ENCODE results near the gene CDNF.
A peak's percentile ranks its signal among the peaks of the same experiment; 100 is the strongest.
"Not testable (repeated sequence)": the region's sequence is repeated elsewhere in the genome, so short reads cannot be mapped to it uniquely, and the experiment has no call there.

CDNF gene

DNA sequence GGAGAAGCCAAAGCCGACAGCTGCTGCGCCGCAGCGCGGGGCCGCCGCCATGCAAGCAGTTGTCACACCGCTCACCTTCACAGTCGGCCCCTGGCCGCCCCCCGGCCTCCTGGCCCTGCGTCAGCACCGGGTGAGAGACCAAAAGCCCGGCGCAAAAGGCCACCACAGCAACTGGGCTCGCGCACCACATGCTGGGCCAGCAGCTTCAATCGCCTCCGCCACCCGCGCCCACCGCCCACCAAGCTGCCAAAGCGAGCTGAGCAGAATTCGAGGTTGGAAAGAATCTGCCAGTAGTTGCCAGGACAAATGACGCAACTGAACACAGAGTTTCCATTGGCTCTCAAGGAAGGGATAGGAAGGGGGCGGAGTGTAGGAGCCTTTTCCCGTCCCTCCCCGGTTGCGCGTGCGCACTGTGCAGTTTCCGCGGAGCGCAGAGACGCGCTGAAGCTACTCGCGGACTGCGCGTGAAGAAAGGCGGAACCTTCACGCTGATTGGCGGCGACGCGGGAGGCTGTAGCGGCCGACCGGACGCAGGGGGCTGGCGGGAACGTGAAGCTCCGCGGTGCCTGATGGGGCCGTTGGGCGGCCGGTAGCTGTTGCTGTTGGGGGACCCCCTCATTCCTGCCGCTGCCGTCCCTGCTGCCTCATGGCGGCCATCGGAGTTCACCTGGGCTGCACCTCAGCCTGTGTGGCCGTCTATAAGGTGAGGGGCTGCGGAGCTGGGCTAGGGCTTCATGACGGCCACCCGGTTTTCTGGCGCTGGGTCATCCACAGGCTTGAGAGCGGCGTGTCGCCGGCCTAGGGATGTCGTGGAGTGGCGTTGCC is at the start of gene CDNF, which contains the start of the genes HSPA14 and MSANTD7:
Gene CDNF, minus strand, starts transcription at position 281 of the 825 bp plus-strand sequence. Its CDS starts 91 bp downstream, at position 190.
Gene HSPA14, plus strand, starts transcription at position 550 of the 825 bp plus-strand sequence. Its CDS starts 97 bp downstream, at position 647.
Gene MSANTD7, plus strand, starts transcription at position 550 of the 825 bp plus-strand sequence. CDS start 3,979 bp downstream, outside the sequence.
- Mint-ChIP-seq H3K9me3 (no peaks in the 10 kb centered on the region), H3K36me3 (ENCODE audit: low read depth) (peaks cover 50% of the 10 kb centered on the region), H3K4me1 (ENCODE audit: low read depth) (peaks cover 30% of the 10 kb centered on the region), H3K4me3 (peak within 1 kb of the TSS; percentile 95), H3K27ac (peak within 1 kb of the TSS; percentile 98), H3K27me3 (no peaks in the 10 kb centered on the region)
- peak; percentile 98 for DNase-seq

DNA sequence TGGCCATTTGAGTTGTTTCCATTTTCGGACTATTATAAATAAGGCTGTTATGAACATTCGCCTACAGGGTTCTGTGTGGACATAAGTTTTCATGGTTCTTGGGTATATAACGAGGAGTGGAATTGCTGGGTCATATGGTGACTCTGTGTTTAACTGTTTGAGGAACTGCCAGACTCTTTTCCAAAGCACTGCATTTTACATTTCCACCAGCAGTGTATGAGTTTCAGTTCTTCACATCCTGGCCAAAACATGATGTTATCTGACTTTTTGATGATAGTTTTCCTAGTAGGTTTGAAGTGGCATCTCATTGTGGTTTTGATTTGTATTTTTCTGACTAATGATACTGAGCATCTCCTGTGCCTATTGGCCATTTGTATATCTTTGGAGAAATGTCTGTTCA is 46.2 kb upstream of the CDNF start:
- H3K4me1 Mint-ChIP-seq (ENCODE audit: low read depth): peaks cover 29% of the 10 kb centered on the region
- peaks cover 38% of the 10 kb centered on the region for H3K36me3 Mint-ChIP-seq (ENCODE audit: low read depth)
- H3K27ac Mint-ChIP-seq: no peak overlapping the region
- no peaks in the 10 kb centered on the region for H3K9me3 Mint-ChIP-seq
- no peak for DNase-seq
- H3K27me3 Mint-ChIP-seq: no peaks in the 10 kb centered on the region
- H3K4me3 Mint-ChIP-seq: no peak overlapping the region

DNA sequence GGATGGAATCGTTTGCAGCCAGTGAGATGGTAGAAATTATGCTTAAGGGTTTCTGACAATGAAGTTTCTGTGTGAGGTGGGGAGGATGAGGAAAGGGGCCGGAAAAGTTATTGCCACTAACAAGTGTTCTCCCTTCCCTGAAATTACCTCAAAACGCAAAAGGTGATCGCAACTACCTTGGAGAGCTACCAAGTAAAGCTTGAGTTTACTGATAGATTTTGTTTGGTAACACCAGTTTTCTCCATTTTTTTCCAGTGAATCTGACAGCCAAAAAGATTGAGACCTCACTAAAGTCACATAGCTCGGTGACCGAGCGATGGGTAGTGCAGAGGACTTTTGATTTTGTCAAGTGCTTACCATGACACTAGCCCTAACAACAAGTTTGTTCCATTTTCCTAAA is 42.4 kb upstream of the CDNF start:
- Mint-ChIP-seq H3K27ac (peak overlapping the region; percentile 92), H3K36me3 (ENCODE audit: low read depth) (peaks cover 53% of the 10 kb centered on the region), H3K9me3 (no peaks in the 10 kb centered on the region), H3K27me3 (no peaks in the 10 kb centered on the region), H3K4me1 (ENCODE audit: low read depth) (peaks cover 45% of the 10 kb centered on the region), H3K4me3 (peak overlapping the region; percentile 93)
- no peak for DNase-seq

DNA sequence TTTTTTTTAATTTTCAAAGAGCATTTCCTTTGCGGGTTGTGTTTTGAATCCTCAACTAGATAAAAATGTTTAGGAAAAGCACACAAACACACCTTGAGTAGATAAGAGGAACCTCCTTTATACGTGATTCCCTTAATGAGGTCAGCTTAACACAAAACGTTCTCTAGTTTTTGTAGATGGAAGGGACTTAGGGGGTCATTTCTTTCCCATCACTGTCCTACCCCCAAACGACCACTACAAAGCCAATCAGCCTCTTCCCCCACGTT is 42.0 kb upstream of the CDNF start:
- Mint-ChIP-seq H3K4me3 (peak overlapping the region; percentile 93), H3K4me1 (ENCODE audit: low read depth) (peaks cover 45% of the 10 kb centered on the region), H3K36me3 (ENCODE audit: low read depth) (peaks cover 55% of the 10 kb centered on the region), H3K27me3 (no peaks in the 10 kb centered on the region), H3K27ac (peak overlapping the region; percentile 92), H3K9me3 (no peaks in the 10 kb centered on the region)
- no peak for DNase-seq

DNA sequence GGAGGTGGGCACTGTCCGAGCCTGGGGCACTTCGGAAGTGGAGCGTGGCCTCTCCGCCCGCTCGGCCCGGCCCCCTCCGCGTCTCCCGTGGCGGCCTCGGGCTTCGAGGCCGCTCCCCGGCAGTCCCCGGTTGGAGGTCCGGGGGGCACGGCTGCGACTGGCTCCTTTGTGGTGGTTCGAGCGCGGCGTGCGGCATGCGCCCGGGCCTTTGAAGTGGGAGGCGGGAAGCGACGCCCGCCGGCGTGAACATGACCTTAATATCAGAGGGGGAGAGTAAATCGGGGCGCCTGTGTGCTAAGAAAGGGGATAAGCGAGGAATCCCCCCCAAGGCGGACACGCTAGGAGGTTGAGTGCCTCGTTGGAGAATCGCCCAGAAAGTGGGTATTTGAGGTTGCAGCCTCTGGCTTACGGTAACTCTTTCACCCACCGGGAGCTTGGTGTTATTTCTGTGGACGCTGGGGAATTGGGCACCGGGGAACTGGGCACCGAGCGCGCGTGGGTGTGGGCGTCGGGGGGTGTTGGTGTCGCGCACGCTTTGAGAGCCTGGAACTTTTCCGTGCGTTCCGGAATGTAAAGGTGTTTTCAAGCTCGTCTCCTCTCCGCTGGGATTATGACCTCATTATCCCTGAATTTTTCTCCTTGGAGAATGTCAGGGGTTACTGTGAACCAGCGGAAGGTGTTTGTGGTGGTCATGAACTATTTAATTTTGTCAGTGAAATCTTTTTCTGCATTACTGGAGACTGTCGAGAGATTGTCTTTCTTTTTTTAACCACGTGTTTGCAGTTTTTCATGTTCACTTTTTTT is 41.5 kb upstream of the CDNF start:
- H3K36me3 Mint-ChIP-seq (ENCODE audit: low read depth): peaks cover 55% of the 10 kb centered on the region
- H3K4me1 Mint-ChIP-seq (ENCODE audit: low read depth): peaks cover 45% of the 10 kb centered on the region
- no peaks in the 10 kb centered on the region for H3K27me3 Mint-ChIP-seq
- H3K27ac Mint-ChIP-seq: peak overlapping the region; percentile 92
- no peaks in the 10 kb centered on the region for H3K9me3 Mint-ChIP-seq
- peak; percentile 69 for DNase-seq
- H3K4me3 Mint-ChIP-seq: peak overlapping the region; percentile 93

DNA sequence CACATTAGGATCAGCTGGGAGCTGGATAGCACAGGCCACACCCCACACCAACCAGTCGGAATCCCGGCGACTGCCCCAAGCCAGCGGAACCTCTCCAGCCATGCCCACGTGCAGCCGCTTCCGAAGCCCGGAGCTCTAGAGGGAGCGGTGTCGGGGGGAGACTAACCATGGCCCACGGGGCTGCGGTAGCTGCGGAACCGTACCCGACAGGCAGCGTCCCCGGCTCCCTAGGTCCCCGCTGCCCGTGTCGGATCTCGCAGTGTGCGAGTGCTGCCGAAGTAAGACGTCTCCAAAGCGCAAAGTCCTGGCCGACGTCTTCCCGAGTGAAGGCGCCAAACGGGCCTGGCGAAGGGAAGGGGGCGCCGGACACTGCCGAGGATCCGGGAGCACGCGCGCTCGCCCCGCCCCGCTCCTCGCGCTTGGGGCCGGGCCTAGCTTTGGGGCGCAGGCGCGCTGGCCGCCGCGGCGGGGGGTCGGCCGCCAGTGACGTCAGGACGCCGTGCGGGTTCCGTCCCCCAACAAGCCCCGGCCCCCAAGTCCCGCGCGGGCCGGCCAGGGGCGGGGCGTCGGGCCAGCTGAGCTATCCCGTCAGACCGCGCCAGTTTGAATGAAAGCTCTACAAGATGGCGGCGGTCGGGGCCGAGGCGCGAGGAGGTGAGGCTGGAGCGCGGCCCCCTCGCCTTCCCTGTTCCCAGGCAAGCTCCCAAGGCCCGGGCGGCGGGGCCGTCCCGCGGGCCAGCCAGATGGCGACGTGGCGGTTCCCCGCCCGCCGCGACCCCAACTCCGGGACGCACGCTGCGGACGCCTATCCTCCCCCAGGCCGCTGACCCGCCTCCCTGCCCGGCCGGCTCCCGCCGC is 40.7 kb upstream of the CDNF start, which contains the start of gene SUV39H2:
Gene SUV39H2, plus strand, starts transcription at position 601 of the 858 bp plus-strand sequence. Its CDS starts 23 bp downstream, at position 624.
- DNase-seq: peak; percentile 96
- Mint-ChIP-seq H3K9me3 (no peaks in the 10 kb centered on the region), H3K36me3 (ENCODE audit: low read depth) (peaks cover 58% of the 10 kb centered on the region), H3K4me3 (peak within 1 kb of the TSS; percentile 96), H3K4me1 (ENCODE audit: low read depth) (peaks cover 48% of the 10 kb centered on the region), H3K27ac (peak within 1 kb of the TSS; percentile 94), H3K27me3 (no peaks in the 10 kb centered on the region)

DNA sequence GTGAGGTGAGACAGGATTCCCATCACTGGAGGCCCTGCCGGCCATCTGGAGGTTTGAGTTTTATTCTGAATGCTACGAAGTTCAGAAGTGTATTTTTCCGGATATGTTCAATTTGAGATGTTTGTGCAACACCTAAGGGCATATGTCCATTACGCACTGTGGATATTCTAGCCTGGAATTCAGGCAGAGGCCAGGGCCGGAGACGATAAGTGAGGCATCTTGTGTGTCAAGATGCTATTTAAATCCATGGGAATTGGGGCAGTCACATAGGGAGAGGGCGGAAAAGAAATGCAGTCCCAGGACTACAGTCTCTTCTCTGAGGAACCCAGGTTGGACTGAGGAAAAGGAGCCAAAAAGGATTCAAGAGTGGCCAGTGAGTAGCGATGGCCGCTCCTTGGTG is 38.9 kb upstream of the CDNF start:
- Mint-ChIP-seq H3K4me3 (peak overlapping the region; percentile 96), H3K4me1 (ENCODE audit: low read depth) (peaks cover 43% of the 10 kb centered on the region), H3K9me3 (no peaks in the 10 kb centered on the region), H3K27ac (no peak overlapping the region), H3K27me3 (no peaks in the 10 kb centered on the region), H3K36me3 (ENCODE audit: low read depth) (peaks cover 60% of the 10 kb centered on the region)
- DNase-seq: no peak

DNA sequence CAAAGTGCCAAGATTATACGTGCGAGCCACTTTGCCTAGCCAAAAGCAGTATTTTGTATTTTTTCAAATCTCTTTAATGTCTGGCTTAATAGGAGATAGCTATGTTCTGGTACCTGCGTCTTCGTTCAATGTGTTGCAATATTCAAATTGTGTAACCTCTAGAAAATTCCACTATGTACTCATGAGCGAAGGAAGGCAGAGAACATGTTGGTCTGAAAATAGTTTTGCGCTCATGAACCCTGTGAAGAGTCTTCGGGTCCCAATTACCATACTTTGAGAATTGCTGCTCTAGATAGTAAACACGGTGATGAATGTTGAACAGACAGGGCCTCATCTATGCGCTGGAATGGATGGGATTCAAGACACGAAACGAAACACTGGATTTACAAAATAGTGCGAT is 38.1 kb upstream of the CDNF start:
- H3K4me3 Mint-ChIP-seq: no peak overlapping the region
- DNase-seq: no peak
- H3K4me1 Mint-ChIP-seq (ENCODE audit: low read depth): peaks cover 36% of the 10 kb centered on the region
- H3K9me3 Mint-ChIP-seq: no peaks in the 10 kb centered on the region
- H3K27me3 Mint-ChIP-seq: no peaks in the 10 kb centered on the region
- H3K27ac Mint-ChIP-seq: no peak overlapping the region
- H3K36me3 Mint-ChIP-seq (ENCODE audit: low read depth): peaks cover 61% of the 10 kb centered on the region

DNA sequence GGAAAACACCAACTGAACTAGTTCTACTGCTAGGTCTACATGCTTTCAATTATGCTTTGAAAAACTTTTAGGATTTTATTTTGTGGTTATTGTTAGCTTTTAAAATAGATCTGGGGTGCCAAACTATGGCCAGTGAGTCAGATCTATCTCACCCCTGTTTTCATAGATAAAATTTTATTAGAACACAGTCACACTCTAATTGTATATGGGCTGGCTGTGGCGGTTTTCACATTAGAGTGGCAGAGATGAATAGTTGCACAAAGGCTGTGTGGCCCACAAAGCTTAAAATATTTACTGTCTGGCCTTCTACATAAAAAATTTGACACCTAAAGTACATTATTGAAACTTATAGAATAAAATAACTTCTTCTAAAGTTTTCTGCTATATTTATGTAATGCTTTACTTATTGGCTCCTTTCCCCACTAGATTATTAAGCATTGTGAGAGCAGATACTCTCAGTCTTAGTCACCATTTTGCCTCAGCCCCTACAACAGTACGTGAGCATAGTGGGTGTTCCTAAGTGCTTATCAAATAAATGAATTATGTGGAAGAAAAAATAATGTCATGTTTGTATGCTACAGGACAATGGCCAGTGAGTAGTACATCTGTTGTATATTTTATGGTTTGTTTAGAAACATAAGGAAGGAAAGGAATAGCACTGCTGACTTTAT is 35.4 kb upstream of the CDNF start:
- Mint-ChIP-seq H3K4me3 (no peak overlapping the region), H3K27me3 (no peaks in the 10 kb centered on the region), H3K36me3 (ENCODE audit: low read depth) (peaks cover 69% of the 10 kb centered on the region), H3K9me3 (no peaks in the 10 kb centered on the region), H3K4me1 (ENCODE audit: low read depth) (peaks cover 24% of the 10 kb centered on the region), H3K27ac (no peak overlapping the region)
- DNase-seq: no peak

DNA sequence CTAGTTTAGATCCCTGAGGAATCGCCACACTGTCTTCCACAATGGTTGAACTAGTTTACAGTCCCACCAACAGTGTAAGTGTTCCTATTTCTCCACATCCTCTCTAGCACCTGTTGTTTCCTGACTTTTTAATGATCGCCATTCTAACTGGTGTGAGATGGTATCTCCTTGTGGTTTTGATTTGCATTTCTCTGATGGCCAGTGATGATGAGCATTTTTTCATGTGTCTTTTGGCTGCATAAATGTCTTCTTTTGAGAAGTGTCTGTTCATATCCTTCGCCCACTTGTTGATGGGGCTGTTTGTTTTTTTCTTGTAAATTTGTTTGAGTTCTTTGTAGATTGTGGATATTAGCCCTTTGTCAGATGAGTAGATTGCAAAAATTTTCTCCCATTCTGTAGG is 27.0 kb upstream of the CDNF start:
- not testable (repeated sequence) for H3K4me1 Mint-ChIP-seq (ENCODE audit: low read depth); H3K27me3 Mint-ChIP-seq; H3K4me3 Mint-ChIP-seq; H3K9me3 Mint-ChIP-seq; H3K27ac Mint-ChIP-seq; DNase-seq
- H3K36me3 Mint-ChIP-seq (ENCODE audit: low read depth): peaks cover 81% of the 10 kb centered on the region

DNA sequence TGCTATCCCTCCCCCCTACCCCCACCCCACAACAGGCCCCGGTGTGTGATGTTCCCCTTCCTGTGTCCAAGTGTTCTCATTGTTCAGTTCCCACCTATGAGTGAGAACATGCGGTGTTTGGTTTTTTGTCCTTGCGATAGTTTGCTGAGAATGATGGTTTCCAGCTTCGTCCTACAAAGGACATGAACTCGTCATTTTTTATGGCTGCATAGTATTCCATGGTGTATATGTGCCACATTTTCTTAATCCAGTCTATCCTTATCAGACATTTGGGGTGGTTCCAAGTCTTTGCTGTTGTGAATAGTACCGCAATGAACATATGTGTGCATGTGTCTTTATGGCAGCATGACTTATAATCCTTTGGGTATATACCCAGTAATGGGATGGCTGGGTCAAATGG is 26.6 kb upstream of the CDNF start:
- not testable (repeated sequence) for H3K27me3 Mint-ChIP-seq; DNase-seq; H3K4me3 Mint-ChIP-seq; H3K9me3 Mint-ChIP-seq; H3K27ac Mint-ChIP-seq; H3K4me1 Mint-ChIP-seq (ENCODE audit: low read depth)
- peaks cover 81% of the 10 kb centered on the region for H3K36me3 Mint-ChIP-seq (ENCODE audit: low read depth)

DNA sequence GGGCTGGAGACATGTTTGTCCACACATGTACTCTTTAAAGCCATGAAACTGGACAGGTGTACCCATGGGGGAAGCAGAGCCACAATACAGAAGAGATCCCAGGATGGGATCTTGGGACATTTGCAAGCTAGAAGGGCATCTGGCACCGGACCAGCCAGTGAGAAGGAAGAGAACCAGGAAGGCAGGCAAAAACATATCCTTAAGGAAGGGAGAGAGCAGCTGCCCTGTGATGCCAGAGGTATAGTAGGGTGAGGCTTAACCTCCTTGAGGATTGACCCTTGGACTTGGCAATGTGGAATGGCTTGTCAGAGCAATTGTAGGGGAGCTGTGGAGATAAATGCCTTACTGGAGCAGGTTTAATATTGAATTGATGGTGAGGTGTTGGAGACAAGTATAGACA is 23.0 kb upstream of the CDNF start:
- peak overlapping the region; percentile 42 for H3K27ac Mint-ChIP-seq

DNA sequence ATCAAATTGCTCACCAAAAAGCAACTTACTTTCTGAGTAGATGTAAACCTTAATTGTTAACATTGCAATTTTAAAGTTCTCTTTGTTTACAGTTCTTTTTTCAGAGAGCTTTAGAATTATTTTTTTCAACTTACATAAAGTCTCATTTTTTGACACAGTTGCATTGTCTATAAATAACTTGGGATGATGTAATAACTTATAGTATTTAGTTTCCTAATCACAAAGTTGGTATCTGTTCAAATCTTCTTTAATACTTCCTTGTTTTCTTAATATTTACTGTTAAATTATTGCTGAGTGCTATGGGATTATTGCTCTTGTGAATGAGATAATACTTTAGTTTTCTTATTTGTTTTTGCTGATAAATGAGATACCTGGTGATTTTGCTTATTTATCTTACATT is 21.9 kb upstream of the CDNF start:
- no peaks in the 10 kb centered on the region for H3K9me3 Mint-ChIP-seq
- H3K4me1 Mint-ChIP-seq (ENCODE audit: low read depth): no peaks in the 10 kb centered on the region
- no peak overlapping the region for H3K27ac Mint-ChIP-seq
- peaks cover 83% of the 10 kb centered on the region for H3K36me3 Mint-ChIP-seq (ENCODE audit: low read depth)
- no peak overlapping the region for H3K4me3 Mint-ChIP-seq
- DNase-seq: no peak
- H3K27me3 Mint-ChIP-seq: no peaks in the 10 kb centered on the region

More for the DNA sequence above, 23.0 kb upstream of the CDNF start:
- no peaks in the 10 kb centered on the region for H3K9me3 Mint-ChIP-seq
- no peak overlapping the region for H3K4me3 Mint-ChIP-seq
- DNase-seq: no peak
- H3K27me3 Mint-ChIP-seq: no peaks in the 10 kb centered on the region
- no peaks in the 10 kb centered on the region for H3K4me1 Mint-ChIP-seq (ENCODE audit: low read depth)
- H3K36me3 Mint-ChIP-seq (ENCODE audit: low read depth): peaks cover 81% of the 10 kb centered on the region

DNA sequence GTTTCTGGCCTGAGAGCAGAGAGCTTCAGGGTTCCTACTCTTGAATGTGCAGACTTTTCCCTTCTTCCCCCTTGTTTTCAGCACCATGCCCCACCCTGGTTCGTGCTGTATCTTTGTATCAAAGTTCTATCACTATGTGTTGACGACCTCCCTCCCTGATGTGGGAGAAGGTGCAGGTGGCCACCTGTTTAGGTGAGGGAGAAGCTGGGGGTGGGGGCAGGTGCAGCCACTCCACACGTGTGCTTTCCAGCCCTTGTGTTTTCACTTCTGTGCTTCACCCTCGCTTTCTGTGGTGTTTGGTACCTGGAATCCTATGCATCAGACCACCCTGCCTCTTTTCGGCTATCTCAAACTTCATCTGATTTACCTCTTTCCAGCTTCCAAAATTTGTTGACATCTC is 21.2 kb upstream of the CDNF start:
- Mint-ChIP-seq H3K27ac (peak overlapping the region; percentile 67), H3K9me3 (no peaks in the 10 kb centered on the region), H3K4me3 (no peak overlapping the region), H3K27me3 (no peaks in the 10 kb centered on the region), H3K36me3 (ENCODE audit: low read depth) (peaks cover 84% of the 10 kb centered on the region), H3K4me1 (ENCODE audit: low read depth) (no peaks in the 10 kb centered on the region)
- DNase-seq: no peak

Data from activated T-cell treated with anti-CD3 and anti-CD28 coated beads, Interleukin-2, amount 50 U/mL, for 24 hours (primary cell).